ENCODE results near the gene PRMT7. TPM values are rescaled to one million over a fixed set of nuclear protein-coding genes. Genes with fewer than 3 reads are reported as not detected.

PRMT7 gene
- total and polyA plus RNA-seq, 2 of the 8 experiments (the other 6 are each of a cell fraction or from before 2014, with no cell fraction given) = 48.2 to 49.3 TPM

- no peak for FAIRE-seq
- Histone ChIP-seq H2AFZ (ENCODE audit: low read length) (no peak overlapping the region), H3K14ac (ENCODE audit: insufficient read length) (no peak overlapping the region), H3K9me3 (ENCODE audit: insufficient read depth in 2 of 2, low read depth in 1 of 2, low read length in 1 of 2) (no peaks in the 10 kb centered on the region), H3K18ac (ENCODE audit: extremely low read depth, low read length) (no peak overlapping the region), H3K36me3 (ENCODE audit: control insufficient read depth in 2 of 4, insufficient read depth in 4 of 4, low read length in 3 of 4) (peaks cover 9 to 39% (median 20%) of the 10 kb centered on the region in 4 experiments; a peak in 7 of 8 replicates), H3K4me2 (ENCODE audit: insufficient read depth in 1 of 2, low read depth in 2 of 2, low read length in 2 of 2) (no peak overlapping the region), H3K79me2 (ENCODE audit: control insufficient read depth in 1 of 2, insufficient read depth in 2 of 2, low read length in 2 of 2) (no peaks in the 10 kb centered on the region), H2BK20ac (ENCODE audit: low read length) (no peak overlapping the region), H2AK5ac (ENCODE audit: low read depth, low read length) (no peak overlapping the region), H4K5ac (ENCODE audit: insufficient read length, low read depth, low read length) (no peak overlapping the region), H2BK120ac (replicated peaks; ENCODE audit: low read depth, low read length) (no peak overlapping the region), H3K79me1 (ENCODE audit: low read depth, low read length) (peaks cover 2% of the 10 kb centered on the region; the same call in 1 of the 2 replicates), H3K9ac (replicated peaks in 1 of 4; ENCODE audit: extremely low read depth in 1 of 4, low read depth in 3 of 4, low read length in 3 of 4) (no peak overlapping the region), H4K8ac (ENCODE audit: extremely low read depth, insufficient read depth, low read length) (no peak overlapping the region; the same call in 1 of the 2 replicates), H3K23ac (ENCODE audit: insufficient read length) (no peak overlapping the region), H3K27ac (ENCODE audit: low read depth, low read length) (no peak overlapping the region), H4K91ac (replicated peaks; ENCODE audit: insufficient read length, low read length) (no peak overlapping the region), H3K4ac (replicated peaks; ENCODE audit: insufficient read length, low read depth, low read length) (no peak overlapping the region), H3K4me1 (replicated peaks in 1 of 4; ENCODE audit: control insufficient read depth in 3 of 4, insufficient read depth in 4 of 4, low read length in 3 of 4) (no peaks in the 10 kb centered on the region), H3K23me2 (ENCODE audit: low read depth, low read length) (no peaks in the 10 kb centered on the region; the same call in 1 of the 2 replicates), H3K4me3 (ENCODE audit: extremely low read depth in 1 of 4, insufficient read depth in 2 of 4, low read depth in 3 of 4, low read length in 4 of 4) (no peak overlapping the region), H2BK12ac (ENCODE audit: low read depth, low read length) (no peak overlapping the region), H4K20me1 (replicated peaks in 1 of 2; ENCODE audit: control insufficient read depth in 1 of 2, insufficient read depth in 2 of 2, low read length in 2 of 2) (peaks cover 0 to 2% of the 10 kb centered on the region in 2 experiments), H3K27me3 (replicated peaks in 1 of 4; ENCODE audit: control insufficient read depth in 3 of 4, extremely low read depth in 1 of 4, insufficient read depth in 3 of 4, low read length in 3 of 4) (no peaks in the 10 kb centered on the region; a peak in 1 of 7 replicates), H2BK15ac (ENCODE audit: low read length) (no peak overlapping the region), H3K56ac (replicated peaks; ENCODE audit: insufficient read length, low read depth, low read length) (no peak overlapping the region), H2BK5ac (ENCODE audit: low read depth, low read length) (no peak overlapping the region)
- ChIA-PET CTCF (ENCODE audit: partially characterized antibody) (interaction anchor here (0.8 to 1.4 kb wide), 5 partner anchors 10 to 251 kb away, joined by 3 to 5 read pairs (median 3); no protein-coding TSS in a partner anchor), POLR2A (ENCODE audit: partially characterized antibody) (interaction anchor here (0.9 kb wide), 1 partner anchor 16 kb away, joined by 3 read pairs; no protein-coding TSS in a partner anchor)
- DNase-seq (ENCODE audit: low read depth in 1 of 2, low spot score in 2 of 2) = no peak
- WGBS, 2 experiments (ENCODE audit: extremely low coverage in 1 of 2, insufficient coverage in 1 of 2, insufficient read length in 1 of 2, insufficient replicate concordance in 2 of 2, low coverage in 1 of 2, low lambda C conversion rate in 2 of 2, missing lambda C conversion rate in 1 of 2) = 96% methylated on average over 11 of the region's 11 CpGs; no CpG with 5 or more reads in 1 of the 2 experiments
- TF ChIP-seq KDM1A (IDR thresholded peaks at IDR 0.05; ENCODE audit: borderline replicate concordance, low read length) (no peak), CTCF (IDR thresholded peaks at IDR 0.05; ENCODE audit: control extremely low read depth in 1 of 3, insufficient read depth in 1 of 3, low read depth in 1 of 3, low read length in 3 of 3) (no peak), POU5F1 (IDR thresholded peaks at IDR 0.05; ENCODE audit: low read depth, low read length) (no peak), NRF1 (IDR thresholded peaks at IDR 0.05; ENCODE audit: low read depth, low read length) (no peak), KDM5A (IDR thresholded peaks at IDR 0.05; ENCODE audit: low read length) (no peak), KDM4A (IDR thresholded peaks at IDR 0.05; ENCODE audit: low read depth, low read length, severe bottlenecking) (no peak), USF2 (IDR thresholded peaks at IDR 0.05; ENCODE audit: low read length) (no peak), JUN (IDR thresholded peaks at IDR 0.05; ENCODE audit: low read depth, low read length) (no peak), POLR2AphosphoS5 (IDR thresholded peaks at IDR 0.05; ENCODE audit: low read depth, low read length) (no peak), SP1 (IDR thresholded peaks at IDR 0.05; ENCODE audit: low read depth, low read length) (no peak)
Observed at GRCh38 chr16:68345351-68345810, 34.6 kb downstream of the PRMT7 start.
